Mesenchymal stem cell (in vitro differentiated cells and primary cell): ENCODE results near the gene MAGI3.

ENCODE experiments used
- DNase-seq: peaks from one replicate; pipeline ENCODE4 v3.0.0-alpha.2; 2013
- H2AFZ ChIP-seq: one replicate; pipeline ENCODE4 v1.6.1; 2013; ENCODE audit warnings: low read depth, mild to moderate bottlenecking, control low read depth, inconsistent platforms, low read length, moderate library complexity
- H2AK5ac ChIP-seq: 2 replicates; pipeline ENCODE4 v1.6.1; 2013; ENCODE audit warnings: low read length, moderate library complexity, mild to moderate bottlenecking, inconsistent platforms; ENCODE audit not compliant: severe bottlenecking
- H2BK120ac ChIP-seq: one replicate; pipeline ENCODE4 v1.6.1; 2013; ENCODE audit warnings: low read depth, mild to moderate bottlenecking, inconsistent platforms, low read length, moderate library complexity
- H2BK12ac ChIP-seq, 2 experiments: one replicate each; pipeline ENCODE4 v1.6.1; 2013; ENCODE audit warnings: inconsistent platforms in 2 of 2, low read length in 2 of 2, mild to moderate bottlenecking in 2 of 2, moderate library complexity in 2 of 2, control low read depth in 1 of 2
- H2BK15ac ChIP-seq: one replicate; pipeline ENCODE4 v1.6.1; 2013; ENCODE audit warnings: mild to moderate bottlenecking, low read depth, inconsistent platforms; ENCODE audit not compliant: poor library complexity, severe bottlenecking
- H2BK5ac ChIP-seq: 2 replicates; pipeline ENCODE4 v1.6.1; 2013; ENCODE audit warnings: low read depth, mild to moderate bottlenecking, low read length, control low read depth, inconsistent platforms; ENCODE audit not compliant: poor library complexity, severe bottlenecking
- H3K14ac ChIP-seq, 2 experiments: one replicate each; pipeline ENCODE4 v1.6.1; 2013; ENCODE audit warnings: inconsistent platforms in 2 of 2, low read length in 2 of 2, control low read depth in 1 of 2, mild to moderate bottlenecking in 1 of 2, moderate library complexity in 1 of 2
- H3K18ac ChIP-seq, 2 experiments: one replicate each; pipeline ENCODE4 v1.6.1; 2013; ENCODE audit warnings: inconsistent platforms in 2 of 2, low read length in 2 of 2, control low read depth in 1 of 2, low read depth in 1 of 2, mild to moderate bottlenecking in 1 of 2
- H3K23ac ChIP-seq, 2 experiments: one replicate each; pipeline ENCODE4 v1.6.1; 2013; ENCODE audit warnings: inconsistent platforms in 2 of 2, low read length in 2 of 2, mild to moderate bottlenecking in 2 of 2, moderate library complexity in 2 of 2, control low read depth in 1 of 2
- H3K27ac ChIP-seq: 2 replicates; pipeline ENCODE4 v1.5.1; 2013; ENCODE audit warnings: mild to moderate bottlenecking, moderate library complexity, low read length, control low read depth, inconsistent platforms; ENCODE audit not compliant: poor library complexity, severe bottlenecking
- H3K27me3 ChIP-seq, 2 experiments: 2 replicates each; pipeline versions ENCODE4 v1.6.1 to v1.7.0; 2013; ENCODE audit warnings: low read length in 2 of 2, mild to moderate bottlenecking in 2 of 2, moderate library complexity in 2 of 2, control low read depth in 1 of 2, inconsistent platforms in 1 of 2; ENCODE audit not compliant: control insufficient read depth in 1 of 2, insufficient read depth in 1 of 2
- H3K36me3 ChIP-seq, 2 experiments: 2 replicates each; pipeline versions ENCODE4 v1.6.1 to v1.7.0; 2013; ENCODE audit warnings: low read length in 2 of 2, control low read depth in 1 of 2, inconsistent platforms in 1 of 2, low read depth in 1 of 2, mild to moderate bottlenecking in 1 of 2; ENCODE audit not compliant: insufficient read depth in 2 of 2, control insufficient read depth in 1 of 2
- H3K4ac ChIP-seq, 2 experiments: one replicate each; pipeline ENCODE4 v1.6.1; 2013; ENCODE audit warnings: inconsistent platforms in 2 of 2, low read length in 2 of 2, mild to moderate bottlenecking in 2 of 2, moderate library complexity in 2 of 2, control low read depth in 1 of 2, low read depth in 1 of 2
- H3K4me1 ChIP-seq: 2 replicates; pipeline ENCODE4 v1.6.1; 2013; ENCODE audit warnings: low read depth, low read length, control low read depth; ENCODE audit not compliant: control insufficient read depth, insufficient read depth
- H3K4me2 ChIP-seq: 2 replicates; pipeline ENCODE4 v1.6.1; 2013; ENCODE audit warnings: low read length, mild to moderate bottlenecking, inconsistent platforms; ENCODE audit not compliant: poor library complexity, severe bottlenecking
- H3K4me3 ChIP-seq, 2 experiments: 2 replicates each; pipeline versions ENCODE4 v1.5.1 to v1.7.0; 2013; ENCODE audit warnings: low read length in 2 of 2, mild to moderate bottlenecking in 2 of 2, control low read depth in 1 of 2, low read depth in 1 of 2; ENCODE audit not compliant: insufficient read depth in 1 of 2
- H3K79me1 ChIP-seq: replicated peaks from 2 replicates; pipeline ENCODE4 v1.6.1; 2013; ENCODE audit warnings: mild to moderate bottlenecking, control low read depth, low read length, inconsistent platforms; ENCODE audit not compliant: poor library complexity, severe bottlenecking
- H3K9ac ChIP-seq: 2 replicates; pipeline ENCODE4 v1.7.0; 2013; ENCODE audit warnings: mild to moderate bottlenecking, low read length, moderate library complexity
- H3K9me3 ChIP-seq: 2 replicates; pipeline ENCODE4 v1.7.0; 2013; ENCODE audit warnings: mild to moderate bottlenecking, low read length; ENCODE audit not compliant: control insufficient read depth
- H4K8ac ChIP-seq: one replicate; pipeline ENCODE4 v1.6.1; 2013; ENCODE audit warnings: inconsistent platforms, mild to moderate bottlenecking, low read length, moderate library complexity
- H4K91ac ChIP-seq: one replicate; pipeline ENCODE4 v1.6.1; 2013; ENCODE audit warnings: mild to moderate bottlenecking, low read length, inconsistent platforms
- WGBS: methylation state at CpG from one replicate; pipeline ENCODE4 v1.1.7; 2013; ENCODE audit warnings: mixed read lengths; 5-methylcytosine and 5-hydroxymethylcytosine counted together

MAGI3 gene

DNA sequence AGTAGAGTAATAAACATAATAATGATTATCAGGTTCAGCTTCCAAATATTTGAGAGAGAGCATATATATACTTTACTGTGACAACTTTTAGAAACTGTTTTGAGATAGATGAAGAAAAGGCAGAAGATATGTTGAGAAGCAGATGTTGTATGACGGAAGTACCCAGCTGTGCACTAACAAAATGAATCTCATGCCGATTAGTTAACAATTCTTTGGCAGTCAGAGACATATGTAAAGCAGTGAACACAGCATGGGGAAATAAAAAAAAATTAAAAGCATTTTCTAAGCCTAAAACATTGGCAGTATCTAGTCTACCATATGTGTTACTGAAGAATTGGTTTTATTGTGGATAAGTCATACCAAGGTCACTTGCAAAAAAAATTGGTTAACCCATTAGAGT is 51.8 kb downstream of the MAGI3 start:
- WGBS = 100% methylated on average over 2 of the region's 2 CpGs
- no peak overlapping the region for H3K4me3 ChIP-seq

DNA sequence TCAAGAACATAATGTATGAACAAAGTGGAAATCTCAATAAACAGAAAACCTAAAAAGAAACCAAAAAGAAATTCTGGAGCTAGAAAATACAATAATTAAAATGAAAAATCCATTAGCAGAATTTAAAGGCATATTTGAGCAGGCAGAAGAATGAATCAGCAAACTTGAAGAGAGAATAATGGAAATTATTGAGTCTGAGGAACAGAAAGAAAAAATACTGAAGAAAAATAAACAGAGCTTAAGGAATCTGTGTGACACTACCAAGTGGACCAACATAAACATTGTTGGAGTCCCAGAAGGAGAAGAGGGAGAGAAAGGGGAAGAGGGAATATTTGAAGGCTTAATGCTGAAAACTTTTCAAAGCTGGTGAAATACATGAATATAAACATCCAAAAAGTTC is 54.5 kb downstream of the MAGI3 start:
- Histone ChIP-seq H2BK15ac (no peak overlapping the region), H4K91ac (no peak overlapping the region)

More for the DNA sequence above, 51.8 kb downstream of the MAGI3 start:
- Histone ChIP-seq H4K8ac (no peak overlapping the region), H3K14ac (no peak overlapping the region), H3K36me3 (no peaks in the 10 kb centered on the region), H3K79me1 (peaks cover 14% of the 10 kb centered on the region), H2BK120ac (no peak overlapping the region), H2BK15ac (no peak overlapping the region), H3K4me2 (no peak overlapping the region), H3K27me3 (no peaks in the 10 kb centered on the region), H3K27ac (no peak overlapping the region), H3K23ac (no peak overlapping the region), H2BK12ac (no peak overlapping the region), H2AFZ (no peak overlapping the region), H4K91ac (no peak overlapping the region), H2BK5ac (no peak overlapping the region), H3K9me3 (peaks cover 23% of the 10 kb centered on the region), H3K4ac (no peak overlapping the region), H3K18ac (no peak overlapping the region), H3K4me1 (peaks cover 2% of the 10 kb centered on the region), H3K9ac (no peak overlapping the region), H2AK5ac (no peak overlapping the region)
- DNase-seq = no peak

GRCh38 chr1:113451710-113452109 is 61.4 kb downstream of the MAGI3 start:
- H3K14ac ChIP-seq = no peak overlapping the region
- H3K18ac ChIP-seq = no peak overlapping the region
- H2AK5ac ChIP-seq = no peak overlapping the region
- no peak overlapping the region for H2BK12ac ChIP-seq
- no peak overlapping the region for H2BK15ac ChIP-seq
- no peak overlapping the region for H3K27ac ChIP-seq
- WGBS = no CpG with 5 or more reads among the region's 1 CpG
- no peak overlapping the region for H3K4ac ChIP-seq
- no peak overlapping the region for H3K23ac ChIP-seq
- no peak overlapping the region for H3K4me3 ChIP-seq
- no peak overlapping the region for H4K8ac ChIP-seq
- no peak for DNase-seq
- no peaks in the 10 kb centered on the region for H3K27me3 ChIP-seq
- no peak overlapping the region for H2AFZ ChIP-seq
- no peaks in the 10 kb centered on the region for H3K36me3 ChIP-seq
- no peak overlapping the region for H3K4me2 ChIP-seq
- H4K91ac ChIP-seq = no peak overlapping the region
- H3K4me1 ChIP-seq = no peaks in the 10 kb centered on the region
- H3K9ac ChIP-seq = no peak overlapping the region
- no peak overlapping the region for H2BK120ac ChIP-seq
- H3K79me1 ChIP-seq = peaks cover 7% of the 10 kb centered on the region
- H3K9me3 ChIP-seq = no peaks in the 10 kb centered on the region
- no peak overlapping the region for H2BK5ac ChIP-seq

More for the DNA sequence above, 54.5 kb downstream of the MAGI3 start:
- Histone ChIP-seq H3K4me2 (no peak overlapping the region), H3K9me3 (peaks cover 23% of the 10 kb centered on the region), H3K4me1 (no peaks in the 10 kb centered on the region), H2BK12ac (no peak overlapping the region), H3K27ac (no peak overlapping the region), H3K27me3 (no peaks in the 10 kb centered on the region), H2BK5ac (no peak overlapping the region), H2AK5ac (no peak overlapping the region), H3K79me1 (peaks cover 8% of the 10 kb centered on the region), H3K14ac (no peak overlapping the region), H2AFZ (no peak overlapping the region), H3K4ac (no peak overlapping the region), H3K4me3 (no peak overlapping the region), H3K9ac (no peak overlapping the region), H3K23ac (no peak overlapping the region), H2BK120ac (no peak overlapping the region), H4K8ac (no peak overlapping the region), H3K36me3 (no peaks in the 10 kb centered on the region), H3K18ac (no peak overlapping the region)
- no peak for DNase-seq

GRCh38 chr1:113452921-113453770 is 62.8 kb downstream of the MAGI3 start:
- Histone ChIP-seq H2BK5ac (no peak overlapping the region), H2BK12ac (no peak overlapping the region), H3K36me3 (no peaks in the 10 kb centered on the region), H2AK5ac (no peak overlapping the region), H3K4me1 (no peaks in the 10 kb centered on the region), H4K8ac (no peak overlapping the region), H3K4ac (no peak overlapping the region), H3K18ac (no peak overlapping the region), H4K91ac (no peak overlapping the region), H2BK15ac (no peak overlapping the region), H3K9ac (no peak overlapping the region), H3K23ac (no peak overlapping the region), H3K27ac (no peak overlapping the region), H3K9me3 (no peaks in the 10 kb centered on the region), H2AFZ (no peak overlapping the region), H3K4me3 (no peak overlapping the region), H2BK120ac (no peak overlapping the region), H3K27me3 (no peaks in the 10 kb centered on the region), H3K4me2 (no peak overlapping the region), H3K14ac (no peak overlapping the region), H3K79me1 (peaks cover 12% of the 10 kb centered on the region)
- peak; percentile 46 for DNase-seq
- 69% methylated on average over 1 of the region's 2 CpGs for WGBS
